Natural killer cell (primary cell): ENCODE results near the gene LAMC3. TPM values are rescaled to one million over a fixed set of nuclear protein-coding genes. Genes with fewer than 3 reads are reported as not detected.

Source experiments
- ATAC-seq, 3 donors: fragments of 150-1000 bp in 2 of 3; fragments of 200-7000 bp in 1 of 3; cut with Tn5 transposase; 1 replicate in 1 of 3; 2 replicates in 2 of 3; pipeline ENCODE4 v1.10.0; 2021; ENCODE audit warnings: mild to moderate bottlenecking in 2 of 3, moderate library complexity in 2 of 3
- DNase-seq, 2 donors: peaks; one replicate each; pipeline versions ENCODE4 v3.0.0 to v3.0.0-alpha.2; 2013 to 2021; ENCODE audit warnings: mixed read lengths in 1 of 2
- H3K27ac ChIP-seq: one replicate; pipeline ENCODE4 v1.5.1; 2013; ENCODE audit warnings: mild to moderate bottlenecking, low read length
- H3K27me3 ChIP-seq: one replicate; pipeline ENCODE4 v1.6.1; 2013; ENCODE audit warnings: low read length; ENCODE audit not compliant: control insufficient read depth, insufficient read depth
- H3K36me3 ChIP-seq: one replicate; pipeline ENCODE4 v1.6.1; 2013; ENCODE audit warnings: low read length; ENCODE audit not compliant: control insufficient read depth, insufficient read depth
- H3K4me1 ChIP-seq: one replicate; pipeline ENCODE4 v1.6.1; 2013; ENCODE audit warnings: low read length; ENCODE audit not compliant: control insufficient read depth, insufficient read depth
- H3K4me3 ChIP-seq: one replicate; pipeline ENCODE4 v1.5.1; 2013; ENCODE audit warnings: low read length
- H3K9me3 ChIP-seq: one replicate; pipeline ENCODE4 v1.6.1; 2013; ENCODE audit warnings: low read length; ENCODE audit not compliant: control insufficient read depth, insufficient read depth
- H3K27ac Mint-ChIP-seq, 2 donors: one replicate each; pipeline ENCODE4 v1.8.0; 2022; ENCODE audit warnings: mild to moderate bottlenecking in 2 of 2, mixed read lengths in 2 of 2, moderate library complexity in 1 of 2
- H3K27me3 Mint-ChIP-seq, 2 donors: one replicate each; pipeline ENCODE4 v1.8.0; 2022; ENCODE audit warnings: low read depth in 2 of 2, mixed read lengths in 2 of 2
- H3K36me3 Mint-ChIP-seq: one replicate; pipeline ENCODE4 v1.8.0; 2022; ENCODE audit warnings: mixed read lengths
- H3K4me1 Mint-ChIP-seq, 2 donors: one replicate each; pipeline ENCODE4 v1.8.0; 2022; ENCODE audit warnings: mixed read lengths in 2 of 2
- H3K4me3 Mint-ChIP-seq: one replicate; pipeline ENCODE4 v1.8.0; 2022; ENCODE audit warnings: mild to moderate bottlenecking, moderate library complexity, mixed read lengths
- H3K9me3 Mint-ChIP-seq, 2 donors: one replicate each; pipeline ENCODE4 v1.8.0; 2022; ENCODE audit warnings: mixed read lengths in 2 of 2
- CTCF ChIP-seq: fragments of 200-600 bp; IDR thresholded peaks from one replicate; pipeline ENCODE4 v1.8.0; 2022; ENCODE audit warnings: antibody characterized with exemption
- WGBS: methylation state at CpG from one replicate; pipeline ENCODE4 v1.1.7; 2013; ENCODE audit warnings: missing lambda C conversion rate; ENCODE audit not compliant: insufficient coverage; 5-methylcytosine and 5-hydroxymethylcytosine counted together
- intact Hi-C: fragments of 100-400 bp; cut with micrococcal nuclease; formaldehyde crosslinking; loops from one replicate; pipeline ENCODE4 v1.14.2; 2022
- total RNA-seq, 4 donors: library from RNA; stranded (reverse); fragments of 120-200 nt in 1 of 4; gene quantifications; one replicate each; pipeline versions ENCODE4 v1.2.3 to v1.2.4, GENCODE V29; 2013 to 2022

The LAMC3 gene
- total RNA-seq, 3 donors from 2014 or later (not counting 1 experiment from before 2014, with no cell fraction given), result not detected

- H3K4me3 Mint-ChIP-seq, result no peak overlapping the region
- H3K27ac Mint-ChIP-seq, result no peak overlapping the region
- ATAC-seq, result no peak
- peaks cover 0 to 16% of the 10 kb centered on the region in 2 donors for H3K27me3 Mint-ChIP-seq
- Histone ChIP-seq H3K36me3 (no peaks in the 10 kb centered on the region), H3K9me3 (no peaks in the 10 kb centered on the region), H3K4me1 (no peaks in the 10 kb centered on the region), H3K27me3 (no peaks in the 10 kb centered on the region), H3K4me3 (no peak overlapping the region), H3K27ac (no peak overlapping the region)
- 85% methylated on average over 24 of the region's 24 CpGs for WGBS
- TF ChIP-seq CTCF, result no peak
- DNase-seq, result no peak
- intact Hi-C loops, result no loop called here
- H3K36me3 Mint-ChIP-seq, result no peaks in the 10 kb centered on the region
- H3K9me3 Mint-ChIP-seq, result no peaks in the 10 kb centered on the region
- H3K4me1 Mint-ChIP-seq, result no peaks in the 10 kb centered on the region
Measured at GRCh38 chr9:131036071-131036470, 27.1 kb downstream of the LAMC3 start.

- Histone ChIP-seq H3K36me3 (no peaks in the 10 kb centered on the region), H3K27ac (no peak overlapping the region), H3K4me1 (no peaks in the 10 kb centered on the region), H3K4me3 (no peak overlapping the region), H3K27me3 (no peaks in the 10 kb centered on the region), H3K9me3 (no peaks in the 10 kb centered on the region)
- no peaks in the 10 kb centered on the region for H3K36me3 Mint-ChIP-seq
- H3K27ac Mint-ChIP-seq, result no peak overlapping the region
- intact Hi-C loops, result no loop called here
- no peaks in the 10 kb centered on the region for H3K9me3 Mint-ChIP-seq
- DNase-seq (no peak), ATAC-seq (no peak)
- peaks cover 0 to 16% of the 10 kb centered on the region in 2 donors for H3K27me3 Mint-ChIP-seq
- 73% methylated on average over 17 of the region's 17 CpGs for WGBS
- H3K4me3 Mint-ChIP-seq, result no peak overlapping the region
- TF ChIP-seq CTCF, result no peak
- H3K4me1 Mint-ChIP-seq, result no peaks in the 10 kb centered on the region
Measured at GRCh38 chr9:131036529-131037334, 27.8 kb downstream of the LAMC3 start.

GRCh38 chr9:131037335-131038255, 28.6 kb downstream of the LAMC3 start:
- Mint-ChIP-seq H3K27me3 (peaks cover 0 to 13% of the 10 kb centered on the region in 2 donors), H3K27ac (no peak overlapping the region), H3K9me3 (no peaks in the 10 kb centered on the region), H3K4me3 (no peak overlapping the region), H3K4me1 (no peaks in the 10 kb centered on the region), H3K36me3 (no peaks in the 10 kb centered on the region)
- Histone ChIP-seq H3K9me3 (no peaks in the 10 kb centered on the region), H3K27me3 (no peaks in the 10 kb centered on the region), H3K4me1 (no peaks in the 10 kb centered on the region), H3K27ac (no peak overlapping the region), H3K36me3 (no peaks in the 10 kb centered on the region), H3K4me3 (no peak overlapping the region)
- DNase-seq (no peak), ATAC-seq (no peak)
- intact Hi-C loops, result no loop called here
- TF ChIP-seq CTCF, result no peak
- WGBS, result 78% methylated on average over 26 of the region's 26 CpGs
